Spleen (tissue), 11 donors: ENCODE data around the gene HAUS3. TPM values are rescaled to one million over a fixed set of nuclear protein-coding genes. Genes with fewer than 3 reads are reported as not detected.

Source experiments
- DNase-seq: peaks from one replicate; pipeline ENCODE4 v3.0.0-alpha.2; 2020
- H3K27ac ChIP-seq, 8 donors: fragments of 200-600 bp; sonication (generic) in 7 of 8; 1 replicate in 4 of 8; 2 replicates in 4 of 8; pipeline versions ENCODE4 v1.5.0 to v1.8.0; 2016 to 2021; ENCODE audit warnings: inconsistent platforms in 4 of 8, mild to moderate bottlenecking in 4 of 8, moderate library complexity in 1 of 8
- H3K27me3 ChIP-seq, 7 donors: fragments of 200-600 bp; sonication (generic) in 6 of 7; replicated peaks in 1 of 7; 1 replicate in 4 of 7; 2 replicates in 3 of 7; pipeline versions ENCODE4 v1.5.0 to v1.8.0; 2016 to 2021; ENCODE audit warnings: inconsistent platforms in 3 of 7, mild to moderate bottlenecking in 1 of 7
- H3K36me3 ChIP-seq, 6 donors: fragments of 200-600 bp; sonication (generic) in 5 of 6; 1 replicate in 4 of 6; 2 replicates in 2 of 6; pipeline versions ENCODE4 v1.5.0 to v1.8.0; 2016 to 2021; ENCODE audit warnings: inconsistent platforms in 2 of 6
- H3K4me1 ChIP-seq, 6 donors: fragments of 200-600 bp; sonication (generic) in 5 of 6; 1 replicate in 3 of 6; 2 replicates in 3 of 6; pipeline versions ENCODE4 v1.5.0 to v1.8.0; 2016 to 2021; ENCODE audit warnings: inconsistent platforms in 3 of 6
- H3K4me3 ChIP-seq, 8 donors: fragments of 200-600 bp; sonication (generic) in 7 of 8; 1 replicate in 4 of 8; 2 replicates in 4 of 8; pipeline versions ENCODE4 v1.5.0 to v1.8.0; 2016 to 2021; ENCODE audit warnings: inconsistent platforms in 4 of 8, mild to moderate bottlenecking in 4 of 8, moderate library complexity in 2 of 8
- H3K9me3 ChIP-seq, 8 donors: fragments of 200-600 bp; sonication (generic) in 7 of 8; 1 replicate in 4 of 8; 2 replicates in 4 of 8; pipeline versions ENCODE4 v1.5.0 to v1.8.0; 2016 to 2021; ENCODE audit warnings: inconsistent platforms in 4 of 8
- POLR2A ChIP-seq, 3 donors: fragments of 450-650 bp; IDR thresholded peaks; one replicate each; pipeline ENCODE4 v1.5.1; 2017; ENCODE audit warnings: antibody characterized with exemption in 3 of 3, mild to moderate bottlenecking in 1 of 3
- POLR2AphosphoS5 ChIP-seq, 3 donors: sonication (generic); formaldehyde crosslinking; IDR thresholded peaks; one replicate each; pipeline ENCODE4 v1.5.1; 2017; ENCODE audit warnings: antibody characterized with exemption in 3 of 3
- WGBS, 5 donors: extraction: QIAGEN DNeasy Blood & Tissue Kit in 3 of 5; methylation state at CpG; one replicate each; pipeline versions ENCODE4 v1.1.5 to v1.1.7; 2013 to 2018; 5-methylcytosine and 5-hydroxymethylcytosine counted together
- intact Hi-C: fragments of 100-400 bp; cut with DNase I; formaldehyde crosslinking; loops from one replicate; pipeline ENCODE4 v1.15.0; 2023; ENCODE audit warnings: low total_unique reads
- polyA plus RNA-seq, 3 donors: library from polyadenylated mRNA; stranded (reverse); fragments of 200-250 nt; gene quantifications; one replicate each; pipeline ENCODE4 v1.2.1, GENCODE V29; 2013
- total RNA-seq, 7 donors: library from RNA; depleted of rRNA in 3 of 7; stranded (reverse); fragments of >200 nt in 3 of 7; fragmentation: NEBNext Ultra II Directional in 4 of 7; extraction: Animal tissue kit (Norgen Biotek cat#: 25700) in 4 of 7; gene quantifications; one replicate each; pipeline versions ENCODE4 v1.1.0 to v1.2.1, GENCODE V29; 2016 to 2021
- TF ChIP-seq, protein P1 (sequence below), 11 experiments: fragments of 200-600 bp in 7 of 11; fragments of 450-650 bp in 4 of 11; sonication (generic) in 4 of 11; IDR thresholded peaks in 8 of 11; conservative IDR thresholded peaks in 3 of 11; 1 replicate in 7 of 11; 2 replicates in 4 of 11; pipeline versions ENCODE4 v1.4.0 to v1.8.0; 2016 to 2021; ENCODE audit warnings: antibody characterized with exemption in 11 of 11, inconsistent platforms in 4 of 11, mild to moderate bottlenecking in 1 of 11
- donor health status: healthy with polysubstance abuse.
- donor health status: DM: no; HTN: no; CAD: no; lungs with moderate emphysema.
- donor health status: DM: no; HTN: no; CAD: no.
- donor health status: Bipolar disorder and iron deficiency.
- donor health status: healthy.
- donor health status: DM: no; HTN: no; CAD: no.
- donor health status: DM: yes; HTN: yes; CAD: no.

HAUS3 gene
- total and polyA plus RNA-seq, 10 donors, result 10.3 to 22.4 (median 16.7) TPM

DNA sequence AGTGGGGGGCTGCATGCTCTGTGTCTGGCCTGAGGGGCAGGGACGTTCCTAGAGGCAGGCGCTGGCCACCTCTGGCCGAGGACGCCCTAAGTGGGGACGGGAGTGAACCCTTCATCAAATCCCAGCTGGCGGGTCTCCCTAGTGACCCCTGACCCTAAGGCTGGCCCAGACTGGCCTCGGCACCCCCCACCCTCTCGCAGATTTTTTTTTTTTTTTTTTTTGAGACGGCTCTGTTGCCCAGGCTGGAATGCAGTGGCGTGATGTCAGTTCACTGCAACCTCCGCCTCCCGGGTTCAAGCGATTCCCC is 21.0 kb upstream of the HAUS3 start:
- no peak for DNase-seq
- TF ChIP-seq POLR2AphosphoS5 (IDR thresholded peaks at IDR 0.05), result no peak
- Histone ChIP-seq H3K9me3 (no peaks in the 10 kb centered on the region), H3K27ac (peak overlapping the region; percentile 91 to 100 (median 98)), H3K4me1 (peaks cover 32 to 74% (median 56%) of the 10 kb centered on the region in 6 donors), H3K4me3 (peak overlapping the region; percentile 44 to 99 (median 94)), H3K27me3 (no peaks in the 10 kb centered on the region), H3K36me3 (peaks cover 0 to 24% (median 10%) of the 10 kb centered on the region in 6 donors)
- intact Hi-C loops, result loop anchor here (10.0 kb wide), 1 partner anchor 152 kb away; the partner anchor contains the start of genes CFAP99 and ZFYVE28
- WGBS, 5 donors, result 44 to 62% (median 51%) methylated on average over 13 of the region's 13 CpGs

DNA sequence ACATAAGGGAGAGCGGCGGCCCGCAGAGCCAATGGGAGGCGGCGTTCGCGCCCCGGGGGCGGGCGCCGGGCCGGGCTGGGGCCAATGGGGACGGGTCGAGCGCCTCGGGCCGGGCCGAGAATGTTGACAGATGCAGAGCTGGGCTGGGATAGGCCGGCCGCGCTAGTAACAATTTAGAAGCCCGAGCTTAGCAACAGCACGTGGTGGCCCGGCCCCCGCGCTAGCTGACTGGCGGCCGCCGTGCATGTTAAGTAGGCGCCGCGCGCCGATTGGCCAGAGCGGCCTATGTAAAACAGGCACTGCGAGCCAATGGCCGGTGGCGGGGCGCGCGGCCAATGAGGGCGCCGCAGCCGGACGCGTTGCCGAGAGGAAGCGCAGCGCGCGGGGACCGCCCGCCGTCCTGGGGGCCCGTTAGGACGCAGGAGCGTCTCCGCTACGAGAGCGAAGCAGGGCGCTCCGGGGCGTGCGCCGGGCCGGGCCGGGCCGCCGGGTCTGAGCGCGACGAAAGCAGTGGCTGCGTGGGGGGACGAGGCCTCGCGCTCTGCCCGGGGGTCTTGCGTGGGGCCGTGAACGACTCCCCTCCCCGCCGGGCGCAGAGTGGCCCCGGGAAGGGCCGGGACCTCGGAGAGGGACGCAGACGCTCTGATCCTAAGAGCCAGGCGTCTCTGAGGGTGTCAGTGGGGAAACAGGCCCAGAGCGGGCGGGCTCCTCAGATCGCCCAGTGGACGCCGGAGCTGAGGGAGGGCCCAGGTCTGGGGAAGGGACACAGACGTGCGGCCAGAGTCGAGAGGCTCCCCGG is 20.4 kb upstream of the HAUS3 start:
- intact Hi-C loops, result loop anchor here (10.0 kb wide), 1 partner anchor 152 kb away; the partner anchor contains the start of genes CFAP99 and ZFYVE28
- Histone ChIP-seq H3K27me3 (no peaks in the 10 kb centered on the region), H3K4me3 (peak overlapping the region; percentile 56 to 99 (median 97)), H3K27ac (peak overlapping the region; percentile 91 to 100 (median 98)), H3K36me3 (peaks cover 0 to 30% (median 13%) of the 10 kb centered on the region in 6 donors), H3K4me1 (peaks cover 37 to 80% (median 62%) of the 10 kb centered on the region in 6 donors), H3K9me3 (no peaks in the 10 kb centered on the region)
- WGBS, 5 donors, result 0 to 1% (median 1%) methylated on average over 22 to 98 of the region's 98 CpGs
- TF ChIP-seq, protein P1, sequence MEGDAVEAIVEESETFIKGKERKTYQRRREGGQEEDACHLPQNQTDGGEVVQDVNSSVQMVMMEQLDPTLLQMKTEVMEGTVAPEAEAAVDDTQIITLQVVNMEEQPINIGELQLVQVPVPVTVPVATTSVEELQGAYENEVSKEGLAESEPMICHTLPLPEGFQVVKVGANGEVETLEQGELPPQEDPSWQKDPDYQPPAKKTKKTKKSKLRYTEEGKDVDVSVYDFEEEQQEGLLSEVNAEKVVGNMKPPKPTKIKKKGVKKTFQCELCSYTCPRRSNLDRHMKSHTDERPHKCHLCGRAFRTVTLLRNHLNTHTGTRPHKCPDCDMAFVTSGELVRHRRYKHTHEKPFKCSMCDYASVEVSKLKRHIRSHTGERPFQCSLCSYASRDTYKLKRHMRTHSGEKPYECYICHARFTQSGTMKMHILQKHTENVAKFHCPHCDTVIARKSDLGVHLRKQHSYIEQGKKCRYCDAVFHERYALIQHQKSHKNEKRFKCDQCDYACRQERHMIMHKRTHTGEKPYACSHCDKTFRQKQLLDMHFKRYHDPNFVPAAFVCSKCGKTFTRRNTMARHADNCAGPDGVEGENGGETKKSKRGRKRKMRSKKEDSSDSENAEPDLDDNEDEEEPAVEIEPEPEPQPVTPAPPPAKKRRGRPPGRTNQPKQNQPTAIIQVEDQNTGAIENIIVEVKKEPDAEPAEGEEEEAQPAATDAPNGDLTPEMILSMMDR (IDR thresholded peaks at IDR 0.05 in 8 of 11, conservative IDR thresholded peaks at IDR 0.05 in 3 of 11), result peak in 2 of 11 experiments; percentile 11 to 17
- TF ChIP-seq POLR2AphosphoS5 (IDR thresholded peaks at IDR 0.05), result peak; percentile 98 to 100 (median 99)
- TF ChIP-seq POLR2A (IDR thresholded peaks at IDR 0.05), result peak in 2 of 3 donors; percentile 96 to 99
- peak; percentile 100 for DNase-seq

DNA sequence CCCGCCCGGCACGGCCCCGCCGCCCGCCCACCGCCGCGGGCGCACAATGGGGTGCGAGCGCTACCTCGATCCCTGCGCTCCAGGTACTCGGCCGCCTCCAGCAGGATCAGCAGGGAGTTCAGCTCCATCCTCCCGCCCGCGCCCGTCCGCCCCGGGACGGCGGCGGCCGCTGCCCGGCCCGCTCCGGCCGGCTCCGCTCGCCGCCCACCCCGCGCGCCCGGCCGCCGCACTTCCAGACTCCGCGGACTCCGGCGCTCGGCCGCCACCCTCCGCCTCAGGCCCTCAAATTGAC is 19.9 kb upstream of the HAUS3 start, which contains the start of gene MXD4:
TSS of gene MXD4 (minus strand) at position 257 of the 292 bp plus-strand sequence. CDS start at position 128, 129 bp downstream.
- DNase-seq, result no peak
- no peaks in the 10 kb centered on the region for H3K9me3 ChIP-seq
- peaks cover 43 to 84% (median 67%) of the 10 kb centered on the region in 6 donors for H3K4me1 ChIP-seq
- intact Hi-C loops, result loop anchor here (10.0 kb wide), 1 partner anchor 153 kb away; the partner anchor contains the start of genes CFAP99 and ZFYVE28
- WGBS, 5 donors, result 0% methylated on average over 3 to 46 of the region's 46 CpGs
- H3K4me3 ChIP-seq, result peak within 1 kb of the TSS; percentile 93 to 99 (median 98)
- H3K27ac ChIP-seq, result peak within 1 kb of the TSS; percentile 91 to 100 (median 98)
- H3K36me3 ChIP-seq, result peaks cover 0 to 35% (median 13%) of the 10 kb centered on the region in 6 donors
- no peaks in the 10 kb centered on the region for H3K27me3 ChIP-seq
- TF ChIP-seq POLR2A (IDR thresholded peaks at IDR 0.05) (peak in 2 of 3 donors; percentile 64 to 74), POLR2AphosphoS5 (IDR thresholded peaks at IDR 0.05) (peak in 1 of 3 donors; percentile 88)
- TF ChIP-seq, protein P1 (IDR thresholded peaks at IDR 0.05 in 8 of 11, conservative IDR thresholded peaks at IDR 0.05 in 3 of 11), result no peak

DNA sequence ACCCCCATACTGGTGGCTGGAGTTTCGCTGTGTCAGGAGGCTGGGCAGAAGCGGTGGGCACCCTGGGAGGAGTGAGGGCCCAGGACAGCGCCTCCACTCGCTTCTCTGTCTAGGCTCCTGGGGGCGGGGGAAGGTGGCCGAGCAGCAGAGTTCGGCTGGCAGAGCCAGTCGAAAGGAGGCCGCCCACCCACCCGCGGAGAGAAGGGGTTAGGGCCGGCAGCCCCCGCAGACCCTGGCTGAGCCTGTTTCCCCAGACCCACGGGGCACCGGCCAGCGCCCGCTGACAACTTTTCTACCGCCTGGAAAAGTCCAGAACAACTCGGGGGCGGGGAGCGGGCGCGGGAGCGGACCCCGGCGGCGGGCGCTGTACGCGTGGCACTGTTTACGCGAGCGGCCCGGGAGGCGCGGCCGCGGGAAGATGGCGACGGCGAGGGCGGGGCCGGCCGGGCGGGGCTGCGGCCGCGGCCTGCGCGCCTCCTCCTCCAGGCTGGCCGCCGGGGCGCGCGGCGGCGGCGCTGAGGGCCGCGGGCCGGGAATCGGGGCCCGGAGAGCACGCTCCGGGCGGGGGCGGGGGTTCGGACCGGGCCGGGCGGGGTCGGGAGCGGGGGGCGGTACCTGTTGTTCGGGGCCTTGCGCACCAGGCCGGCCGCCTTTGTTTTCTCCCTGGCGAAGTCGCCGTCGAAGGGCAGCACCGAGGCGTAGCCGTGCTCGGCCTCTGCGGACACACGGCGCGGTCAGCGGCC is 19.4 kb upstream of the HAUS3 start:
- intact Hi-C loops, result loop anchor here (10.0 kb wide), 1 partner anchor 154 kb away; the partner anchor contains the start of genes CFAP99 and ZFYVE28
- 0 to 2% (median 1%) methylated on average over 22 to 91 of the region's 91 CpGs for WGBS, 5 donors
- Histone ChIP-seq H3K27me3 (no peaks in the 10 kb centered on the region), H3K4me1 (peaks cover 48 to 84% (median 70%) of the 10 kb centered on the region in 6 donors), H3K36me3 (peaks cover 0 to 40% (median 13%) of the 10 kb centered on the region in 6 donors), H3K9me3 (no peaks in the 10 kb centered on the region), H3K4me3 (peak overlapping the region; percentile 93 to 99 (median 98)), H3K27ac (peak overlapping the region; percentile 86 to 99 (median 98))
- peak; percentile 94 for DNase-seq
- TF ChIP-seq POLR2AphosphoS5 (IDR thresholded peaks at IDR 0.05) (peak in 2 of 3 donors; percentile 39 to 69), POLR2A (IDR thresholded peaks at IDR 0.05) (no peak)
